Right lobe of liver (tissue), 4 donors: ENCODE results near the gene CLSTN3.

Source experiments
- CTCF ChIP-seq, 4 donors: fragments of 200-600 bp in 3 of 4; fragments of 450-650 bp in 1 of 4; IDR thresholded peaks; one replicate each; pipeline versions ENCODE4 v1.5.1 to v1.8.0; 2016 to 2022; ENCODE audit warnings: antibody characterized with exemption in 4 of 4, mild to moderate bottlenecking in 2 of 4
- POLR2A ChIP-seq: fragments of 450-650 bp; IDR thresholded peaks from one replicate; pipeline ENCODE4 v1.6.1; 2017; ENCODE audit warnings: antibody characterized with exemption, mild to moderate bottlenecking
- donor health status: DM: no; HTN: no; CAD: no.
- donor health status: DM: no; HTN: no; CAD: no.
- donor health status: DM: no; HTN: yes; CAD: no.

GRCh38 chr12:7118881-7119280 is 11.3 kb upstream of the CLSTN3 start:
- TF ChIP-seq CTCF (IDR thresholded peaks at IDR 0.05) (no peak), POLR2A (no peak)
